ENCODE results near the gene MIS12.

MIS12 gene

GRCh38 chr17:5522476-5522875 lies 36.1 kb downstream of the MIS12 start:
- FAIRE-seq (no peak), DNase-seq (ENCODE audit: insufficient read length, low spot score) (no peak)
- TF ChIP-seq, protein P1, sequence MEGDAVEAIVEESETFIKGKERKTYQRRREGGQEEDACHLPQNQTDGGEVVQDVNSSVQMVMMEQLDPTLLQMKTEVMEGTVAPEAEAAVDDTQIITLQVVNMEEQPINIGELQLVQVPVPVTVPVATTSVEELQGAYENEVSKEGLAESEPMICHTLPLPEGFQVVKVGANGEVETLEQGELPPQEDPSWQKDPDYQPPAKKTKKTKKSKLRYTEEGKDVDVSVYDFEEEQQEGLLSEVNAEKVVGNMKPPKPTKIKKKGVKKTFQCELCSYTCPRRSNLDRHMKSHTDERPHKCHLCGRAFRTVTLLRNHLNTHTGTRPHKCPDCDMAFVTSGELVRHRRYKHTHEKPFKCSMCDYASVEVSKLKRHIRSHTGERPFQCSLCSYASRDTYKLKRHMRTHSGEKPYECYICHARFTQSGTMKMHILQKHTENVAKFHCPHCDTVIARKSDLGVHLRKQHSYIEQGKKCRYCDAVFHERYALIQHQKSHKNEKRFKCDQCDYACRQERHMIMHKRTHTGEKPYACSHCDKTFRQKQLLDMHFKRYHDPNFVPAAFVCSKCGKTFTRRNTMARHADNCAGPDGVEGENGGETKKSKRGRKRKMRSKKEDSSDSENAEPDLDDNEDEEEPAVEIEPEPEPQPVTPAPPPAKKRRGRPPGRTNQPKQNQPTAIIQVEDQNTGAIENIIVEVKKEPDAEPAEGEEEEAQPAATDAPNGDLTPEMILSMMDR (IDR thresholded peaks at IDR 0.05; ENCODE audit: insufficient read depth, missing control alignments), result no peak

DNA sequence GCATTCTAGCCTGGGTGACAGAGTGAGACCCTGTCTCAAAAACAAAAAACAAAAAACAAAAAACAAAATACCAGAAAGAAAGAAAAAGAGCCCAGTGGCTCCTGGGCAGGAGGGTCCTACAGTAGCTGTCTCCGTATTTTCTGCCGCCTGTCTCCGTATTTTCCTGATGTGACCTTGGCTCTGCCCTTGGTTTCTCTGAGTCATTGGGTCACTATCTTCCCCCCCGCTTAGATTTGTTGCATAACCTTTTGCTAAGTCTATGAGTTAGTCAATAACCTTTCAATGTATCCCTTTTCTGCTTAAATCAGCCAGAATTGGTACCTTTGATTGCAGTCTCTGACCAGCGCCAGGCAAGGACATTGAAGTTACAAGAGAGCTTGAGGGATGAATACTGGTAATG lies 36.9 kb downstream of the MIS12 start:
- TF ChIP-seq, protein P1 (IDR thresholded peaks at IDR 0.05; ENCODE audit: insufficient read depth, missing control alignments), result no peak
- DNase-seq (ENCODE audit: insufficient read length, low spot score), result no peak
- FAIRE-seq, result no peak

DNA sequence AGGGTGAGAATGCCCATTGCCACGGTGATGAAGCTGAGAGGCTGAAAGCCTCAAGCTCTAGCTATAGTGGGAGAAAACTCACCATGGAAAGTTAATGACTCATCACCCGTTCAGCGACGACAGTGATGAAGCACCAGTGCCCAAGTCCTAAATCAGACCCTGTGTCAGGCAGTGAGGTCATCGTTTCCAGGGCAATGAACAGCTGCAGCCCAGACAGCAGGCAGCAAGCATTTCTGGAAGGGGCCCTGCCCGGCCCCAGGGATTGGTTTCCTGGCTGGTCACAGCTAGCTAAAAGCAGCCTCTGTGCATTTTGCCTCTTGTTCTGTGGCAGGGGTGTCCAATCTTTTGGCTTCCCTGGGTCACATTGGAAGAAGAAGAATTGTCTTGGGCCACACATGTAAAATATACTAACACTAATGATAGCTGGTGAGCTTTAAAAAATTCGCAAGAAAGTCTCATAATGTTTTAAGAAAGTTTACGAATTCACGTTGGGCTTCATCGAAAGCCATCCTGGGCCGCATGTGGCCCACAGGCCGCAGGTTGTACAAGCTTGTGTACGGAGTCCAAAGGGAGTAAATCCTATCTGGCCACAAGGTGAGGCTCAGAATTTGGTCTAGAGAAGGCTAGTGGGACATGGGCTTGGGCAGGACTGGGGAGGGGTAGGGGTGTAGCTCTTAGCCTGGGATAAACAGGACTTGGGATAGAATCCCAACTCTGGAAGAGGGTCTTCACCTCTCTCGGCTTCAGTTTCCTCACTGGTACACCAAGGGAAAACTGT lies 40.6 kb downstream of the MIS12 start:
- TF ChIP-seq, protein P1 (IDR thresholded peaks at IDR 0.05; ENCODE audit: insufficient read depth, missing control alignments), result no peak
- DNase-seq (ENCODE audit: insufficient read length, low spot score) (no peak), FAIRE-seq (no peak)

DNA sequence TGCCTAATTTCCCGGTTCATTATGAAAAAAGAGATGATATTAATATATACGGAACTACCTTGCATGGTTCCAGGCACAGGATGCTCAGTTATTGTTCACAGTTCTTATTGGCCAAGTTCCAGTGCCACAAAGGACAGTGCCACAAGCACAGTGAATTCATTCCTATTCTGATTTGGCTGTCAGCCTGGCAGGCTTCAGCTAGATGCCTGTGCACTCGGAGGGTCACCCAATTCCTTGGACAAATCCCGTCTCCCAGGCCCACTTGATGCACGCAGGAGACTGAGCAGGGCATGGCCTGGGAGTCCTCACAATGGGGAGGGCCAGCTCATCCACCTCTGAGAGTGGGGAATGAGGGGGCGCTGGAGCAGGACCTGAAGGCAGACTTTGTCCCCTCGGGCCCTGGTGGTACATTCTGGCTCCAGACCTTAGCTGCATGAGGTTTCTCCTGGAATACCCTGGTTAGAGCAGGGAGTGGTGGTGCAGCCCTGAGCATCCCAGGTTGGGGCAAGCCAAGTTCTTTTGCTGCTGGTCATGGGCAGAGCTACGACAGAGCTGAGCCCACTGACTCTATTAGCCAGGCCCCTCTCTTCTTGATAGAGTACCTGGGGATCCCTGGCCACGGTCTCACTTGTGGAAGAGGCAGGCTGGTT lies 41.4 kb downstream of the MIS12 start:
- FAIRE-seq (no peak), DNase-seq (ENCODE audit: insufficient read length, low spot score) (no peak)
- TF ChIP-seq, protein P1 (IDR thresholded peaks at IDR 0.05; ENCODE audit: insufficient read depth, missing control alignments), result no peak

DNA sequence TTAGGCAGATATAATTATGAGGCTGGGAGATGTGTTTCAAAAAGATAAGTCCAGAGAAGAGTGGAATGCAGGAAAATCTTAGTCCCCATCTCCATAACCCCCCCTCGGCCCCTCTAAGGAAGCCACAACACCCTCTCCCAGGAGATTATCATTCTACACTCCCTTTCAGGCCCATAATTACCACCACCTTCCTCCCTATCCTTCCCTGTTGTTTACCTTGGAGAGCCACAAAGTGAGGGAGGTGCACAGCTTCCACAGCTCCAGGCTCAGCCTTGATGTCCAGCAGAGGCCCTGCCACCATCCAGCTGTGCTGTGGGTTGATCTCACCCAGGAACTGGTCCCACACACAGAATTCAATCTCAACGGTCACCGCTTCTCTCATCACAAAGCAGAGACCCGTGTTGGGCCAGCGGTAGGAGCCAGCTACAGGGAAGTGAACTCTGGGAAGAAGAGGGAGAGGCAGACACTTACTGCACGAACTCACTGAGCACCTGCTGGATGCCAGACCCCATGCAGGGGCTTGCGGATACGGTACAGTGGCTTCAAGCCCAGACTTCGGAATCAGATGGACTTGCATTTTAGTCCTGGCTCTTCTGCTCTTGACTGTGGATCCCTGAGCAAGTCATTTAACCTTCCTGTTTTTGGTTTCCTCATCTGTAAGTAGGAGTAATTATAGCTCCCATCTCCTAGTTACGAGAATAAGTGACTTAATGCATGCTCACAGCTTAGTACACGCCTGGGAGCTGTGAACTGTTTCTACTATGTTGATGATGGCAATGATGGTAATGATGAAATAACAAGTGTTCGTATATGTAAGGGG lies 44.1 kb downstream of the MIS12 start:
- DNase-seq (ENCODE audit: insufficient read length, low spot score) (no peak), FAIRE-seq (no peak)
- TF ChIP-seq, protein P1 (IDR thresholded peaks at IDR 0.05; ENCODE audit: insufficient read depth, missing control alignments), result no peak

DNA sequence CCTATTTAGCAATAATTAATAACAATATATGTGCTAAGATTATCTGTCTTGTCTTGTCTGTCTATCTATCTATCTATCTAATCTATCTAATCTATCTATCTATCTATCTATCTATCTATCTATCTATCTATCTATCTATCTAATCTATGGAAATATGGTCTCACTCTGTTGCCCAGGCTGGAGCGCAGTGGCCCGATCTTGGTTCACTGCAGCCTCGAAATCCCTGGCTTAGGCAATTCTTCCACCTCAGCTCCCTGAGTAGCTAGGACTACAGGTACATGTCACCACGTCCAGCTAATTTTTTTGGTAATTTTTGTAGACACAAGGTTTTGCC lies 44.7 kb downstream of the MIS12 start:
- no peak for DNase-seq (ENCODE audit: insufficient read length, low spot score)
- TF ChIP-seq, protein P1 (IDR thresholded peaks at IDR 0.05; ENCODE audit: insufficient read depth, missing control alignments), result no peak
- FAIRE-seq, result no peak

All from D721Med (cell line).